HCT116 (cell line): ENCODE results near the gene TNS2. TPM values are rescaled to one million over a fixed set of nuclear protein-coding genes. Genes with fewer than 3 reads are reported as not detected.

ENCODE experiments used
- ATAC-seq: fragments of 200-7000 bp; cut with Tn5 transposase; 2 replicates; pipeline ENCODE4 v1.9.1; 2020; ENCODE audit warnings: mild to moderate bottlenecking, moderate library complexity
- BruUV-seq: library from RNA; stranded (reverse); fragments of 400-500 nt; replicated peaks from 2 replicates; lab custom pipeline; 2021; lab: Mats Ljungman, UMichigan
- CTCF ChIA-PET: fragments of 300-600 bp; sonication (Branson Sonifier 250); formaldehyde crosslinking; loops from one replicate; lab custom pipeline; 2021; ENCODE audit warnings: antibody characterized with exemption; lab: Charles Lee
- POLR2A ChIA-PET: fragments of 300-600, 350-600 bp; sonication (Branson Sonifier 250); formaldehyde crosslinking; loops from one replicate; lab custom pipeline; 2021; ENCODE audit warnings: antibody characterized with exemption; lab: Charles Lee
- RAD21 ChIA-PET, 2 experiments: fragments of 300-600 bp; sonication (Branson Sonifier 250); formaldehyde crosslinking; loops; one replicate each; lab custom pipeline; 2023; ENCODE audit warnings: low total read pairs in 2 of 2; ENCODE audit not compliant: uncharacterized antibody in 2 of 2, unreplicated experiment in 2 of 2, low non-redundant PET in 1 of 2; lab: Charles Lee
- DNase-seq: peaks from one replicate; pipeline ENCODE4 v3.0.0-alpha.2; 2010; ENCODE audit warnings: low read depth, low spot score
- H2AFZ ChIP-seq: fragments of 200-600 bp; shearing (Covaris generic), sonication (generic); 2 replicates; pipeline ENCODE4 v1.6.1; 2017; ENCODE audit warnings: low read depth, mixed run types, mixed read lengths, antibody characterized with exemption, low read length; ENCODE audit not compliant: poor library complexity, severe bottlenecking
- H3K27ac ChIP-seq: 2 replicates; pipeline ENCODE4 v1.5.1; 2012; ENCODE audit warnings: low read depth, low read length
- H3K27me3 ChIP-seq: fragments of 200-600 bp; sonication (generic); 2 replicates; pipeline ENCODE4 v1.6.1; 2016; ENCODE audit warnings: mixed run types, low read length, mixed read lengths; ENCODE audit not compliant: insufficient read depth
- H3K36me3 ChIP-seq, 2 experiments: fragments of 200-500 bp in 1 of 2; fragments of 200-600 bp in 1 of 2; sonication (Bioruptor generic) in 1 of 2; sonication (generic) in 1 of 2; 2 replicates each; pipeline versions ENCODE4 v1.5.1 to v1.6.1; 2014 to 2016; ENCODE audit warnings: low read length in 2 of 2, inconsistent platforms in 1 of 2, mixed read lengths in 1 of 2, mixed run types in 1 of 2; ENCODE audit not compliant: insufficient read depth in 2 of 2, control insufficient read depth in 1 of 2
- H3K4me1 ChIP-seq, 2 experiments: fragments of 200-600 bp in 1 of 2; sonication (generic) in 1 of 2; 2 replicates each; pipeline versions ENCODE4 v1.5.1 to v1.6.1; 2012 to 2017; ENCODE audit warnings: low read length in 2 of 2, inconsistent platforms in 1 of 2, mild to moderate bottlenecking in 1 of 2, mixed read lengths in 1 of 2, mixed run types in 1 of 2, moderate library complexity in 1 of 2; ENCODE audit not compliant: insufficient read depth in 2 of 2, control insufficient read depth in 1 of 2
- H3K4me2 ChIP-seq: fragments of 200-600 bp; sonication (generic); 2 replicates; pipeline ENCODE4 v1.6.1; 2017; ENCODE audit warnings: mixed run types, low read length, mixed read lengths
- H3K4me3 ChIP-seq, 2 experiments: fragments of 200-600 bp in 1 of 2; sonication (generic) in 1 of 2; replicated peaks in 1 of 2; 2 replicates each; pipeline ENCODE4 v1.5.1; 2011 to 2016; ENCODE audit warnings: low read length in 2 of 2, control low read depth in 1 of 2, low read depth in 1 of 2, mild to moderate bottlenecking in 1 of 2, mixed read lengths in 1 of 2, mixed run types in 1 of 2
- H3K79me2 ChIP-seq: fragments of 200-600 bp; sonication (generic); 2 replicates; pipeline ENCODE4 v1.6.1; 2017; ENCODE audit warnings: mild to moderate bottlenecking, mixed run types, low read length, moderate library complexity, mixed read lengths; ENCODE audit not compliant: insufficient read depth
- H3K9ac ChIP-seq: fragments of 200-600 bp; sonication (generic); 2 replicates; pipeline ENCODE4 v1.6.1; 2016; ENCODE audit warnings: low read length, mixed read lengths
- H3K9me2 ChIP-seq: fragments of 200-600 bp; sonication (generic), shearing (Covaris generic); 2 replicates; pipeline ENCODE4 v1.6.1; 2017; ENCODE audit warnings: mixed run types, mild to moderate bottlenecking, moderate library complexity; ENCODE audit not compliant: insufficient read depth
- H3K9me3 ChIP-seq, 2 experiments: fragments of 200-500 bp in 1 of 2; fragments of 200-600 bp in 1 of 2; sonication (Bioruptor generic) in 1 of 2; sonication (generic) in 1 of 2; 2 replicates each; pipeline ENCODE4 v1.6.1; 2014 to 2017; ENCODE audit warnings: low read length in 2 of 2, mixed read lengths in 2 of 2, inconsistent platforms in 1 of 2, low read depth in 1 of 2, mild to moderate bottlenecking in 1 of 2, mixed run types in 1 of 2, moderate library complexity in 1 of 2; ENCODE audit not compliant: control insufficient read depth in 1 of 2, insufficient read depth in 1 of 2
- H4K20me1 ChIP-seq: fragments of 200-600 bp; sonication (generic), shearing (Covaris generic); 2 replicates; pipeline ENCODE4 v1.6.1; 2017; ENCODE audit warnings: mixed run types, mild to moderate bottlenecking, moderate library complexity; ENCODE audit not compliant: insufficient read depth
- ELF1 ChIP-seq: IDR thresholded peaks from 2 replicates; pipeline ENCODE4 v1.6.1; 2012; ENCODE audit warnings: low read depth, borderline replicate concordance
- EZH2phosphoT487 ChIP-seq: fragments of 200-600 bp; IDR thresholded peaks from 2 replicates; pipeline ENCODE4 v1.6.1; 2018; ENCODE audit warnings: antibody characterized with exemption, borderline replicate concordance
- JUND ChIP-seq: IDR thresholded peaks from 2 replicates; pipeline ENCODE4 v1.6.1; 2012
- POLR2A ChIP-seq: IDR thresholded peaks from 2 replicates; pipeline ENCODE4 v1.7.0; 2011; ENCODE audit warnings: borderline replicate concordance; ENCODE audit not compliant: insufficient read depth, insufficient read length; ENCODE audit errors: extremely low read depth
- POLR2AphosphoS5 ChIP-seq: IDR thresholded peaks from 2 replicates; pipeline ENCODE4 v1.6.1; 2011; ENCODE audit warnings: mild to moderate bottlenecking, low read depth, low read length, moderate library complexity
- RAD21 ChIP-seq: IDR thresholded peaks from 2 replicates; pipeline ENCODE4 v1.6.1; 2012; ENCODE audit warnings: low read depth, mild to moderate bottlenecking
- TCF7L2 ChIP-seq: IDR thresholded peaks from 2 replicates; pipeline ENCODE4 v1.7.0; 2011; ENCODE audit warnings: borderline replicate concordance, inconsistent platforms; ENCODE audit not compliant: insufficient read depth, insufficient read length; ENCODE audit errors: extremely low read depth
- YY1 ChIP-seq: IDR thresholded peaks from 2 replicates; pipeline ENCODE4 v1.6.1; 2011; ENCODE audit warnings: low read length, low read depth, moderate library complexity, mild to moderate bottlenecking; ENCODE audit not compliant: insufficient replicate concordance; ENCODE audit errors: extremely low read depth
- ZFX ChIP-seq: fragments of 450-650 bp; IDR thresholded peaks from 2 replicates; pipeline ENCODE4 v1.6.1; 2017
- intact Hi-C: fragments of 100-400 bp; cut with micrococcal nuclease; formaldehyde crosslinking; loops from 2 replicates; pipeline ENCODE4 v1.10.0; 2022
- total RNA-seq: library from RNA; stranded (reverse); gene quantifications from one replicate; pipeline ENCODE4 v1.2.1, GENCODE V29; 2021; ENCODE audit not compliant: unreplicated experiment
- TF ChIP-seq, protein P1 (sequence below): IDR thresholded peaks from 2 replicates; pipeline ENCODE4 v1.6.1; 2012; ENCODE audit warnings: low read depth
- TF ChIP-seq, protein P2 (sequence below), 3 experiments: fragments of 200-600 bp in 1 of 3; sonication (generic) in 1 of 3; IDR thresholded peaks in 2 of 3; conservative IDR thresholded peaks in 1 of 3; 2 replicates each; pipeline ENCODE4 v1.5.1; 2012 to 2017; ENCODE audit warnings: low read depth in 2 of 3, low read length in 2 of 3, antibody characterized with exemption in 1 of 3, borderline replicate concordance in 1 of 3, control low read depth in 1 of 3, mild to moderate bottlenecking in 1 of 3, mixed read lengths in 1 of 3, mixed run types in 1 of 3, moderate library complexity in 1 of 3; ENCODE audit not compliant: insufficient read depth in 1 of 3

Gene TNS2
- total RNA-seq, 1 experiment from 2014 or later: 25.7 TPM

DNA sequence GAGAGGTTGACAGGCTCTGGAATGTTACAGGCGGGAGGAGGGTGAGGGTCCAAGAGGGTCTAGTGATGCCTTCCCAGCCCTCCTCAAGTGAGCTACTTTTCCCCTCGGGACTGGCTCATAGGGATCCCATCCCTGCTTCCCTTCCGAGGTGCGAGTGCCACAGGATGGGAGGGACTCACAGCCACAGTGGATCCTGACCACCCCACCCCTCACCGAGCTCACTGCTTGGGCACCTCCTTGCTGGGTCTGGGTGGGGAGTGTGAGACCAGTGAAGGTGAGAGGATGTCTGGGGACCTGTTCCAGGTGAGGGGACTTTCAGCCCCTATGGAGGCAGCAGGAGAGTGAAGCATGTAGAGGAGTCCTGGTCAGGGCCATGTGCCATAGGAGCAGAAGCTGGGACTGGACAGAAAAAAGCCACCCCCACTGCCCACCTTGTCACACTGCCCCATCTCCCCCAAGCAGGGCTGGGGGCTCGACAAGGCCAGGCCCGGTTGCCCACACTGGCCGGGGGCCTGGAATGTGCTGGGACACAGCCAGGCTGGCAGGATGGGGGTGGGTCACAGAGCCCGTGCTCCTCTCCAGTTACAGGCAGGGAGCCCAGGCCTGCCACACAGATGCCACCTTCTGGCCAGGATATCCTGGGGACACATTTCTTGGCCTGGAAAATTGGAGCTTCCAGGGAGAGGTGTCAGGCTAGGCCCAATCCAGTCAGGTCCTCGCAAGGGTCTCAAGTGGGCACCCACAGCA lies 1.7 kb upstream of the TNS2 start:
- Histone ChIP-seq H2AFZ (no peak overlapping the region), H3K9me2 (no peaks in the 10 kb centered on the region), H3K79me2 (peaks cover 23% of the 10 kb centered on the region; the same call in 1 of the 2 replicates), H3K36me3 (no peaks in the 10 kb centered on the region), H3K4me2 (peak overlapping the region; percentile 97), H4K20me1 (no peaks in the 10 kb centered on the region)
- POLR2A ChIA-PET: interaction anchor here (0.7 to 2.3 kb wide), 10 partner anchors 7 to 142 kb away, joined by 3 to 12 read pairs (median 4); partner anchors contain the start of genes CSAD, EIF4B, IGFBP6 and SPRYD3
- RAD21 ChIA-PET: interaction anchor here (0.6 to 2.1 kb wide), 4 partner anchors 13 to 88 kb away, joined by 3 to 7 read pairs (median 4); no protein-coding TSS in a partner anchor
- ATAC-seq: peak; percentile 49
- no TSS peak for BruUV-seq
- TF ChIP-seq ZFX: no peak; the same call in 1 of the 2 replicates
- no peak for TF ChIP-seq RAD21
- no peak for TF ChIP-seq TCF7L2
- TF ChIP-seq JUND: no peak
- peak; percentile 40 for TF ChIP-seq POLR2A
- no peak for TF ChIP-seq YY1
- no peak for TF ChIP-seq EZH2phosphoT487
- no peak for TF ChIP-seq ELF1
- TF ChIP-seq, protein P1, sequence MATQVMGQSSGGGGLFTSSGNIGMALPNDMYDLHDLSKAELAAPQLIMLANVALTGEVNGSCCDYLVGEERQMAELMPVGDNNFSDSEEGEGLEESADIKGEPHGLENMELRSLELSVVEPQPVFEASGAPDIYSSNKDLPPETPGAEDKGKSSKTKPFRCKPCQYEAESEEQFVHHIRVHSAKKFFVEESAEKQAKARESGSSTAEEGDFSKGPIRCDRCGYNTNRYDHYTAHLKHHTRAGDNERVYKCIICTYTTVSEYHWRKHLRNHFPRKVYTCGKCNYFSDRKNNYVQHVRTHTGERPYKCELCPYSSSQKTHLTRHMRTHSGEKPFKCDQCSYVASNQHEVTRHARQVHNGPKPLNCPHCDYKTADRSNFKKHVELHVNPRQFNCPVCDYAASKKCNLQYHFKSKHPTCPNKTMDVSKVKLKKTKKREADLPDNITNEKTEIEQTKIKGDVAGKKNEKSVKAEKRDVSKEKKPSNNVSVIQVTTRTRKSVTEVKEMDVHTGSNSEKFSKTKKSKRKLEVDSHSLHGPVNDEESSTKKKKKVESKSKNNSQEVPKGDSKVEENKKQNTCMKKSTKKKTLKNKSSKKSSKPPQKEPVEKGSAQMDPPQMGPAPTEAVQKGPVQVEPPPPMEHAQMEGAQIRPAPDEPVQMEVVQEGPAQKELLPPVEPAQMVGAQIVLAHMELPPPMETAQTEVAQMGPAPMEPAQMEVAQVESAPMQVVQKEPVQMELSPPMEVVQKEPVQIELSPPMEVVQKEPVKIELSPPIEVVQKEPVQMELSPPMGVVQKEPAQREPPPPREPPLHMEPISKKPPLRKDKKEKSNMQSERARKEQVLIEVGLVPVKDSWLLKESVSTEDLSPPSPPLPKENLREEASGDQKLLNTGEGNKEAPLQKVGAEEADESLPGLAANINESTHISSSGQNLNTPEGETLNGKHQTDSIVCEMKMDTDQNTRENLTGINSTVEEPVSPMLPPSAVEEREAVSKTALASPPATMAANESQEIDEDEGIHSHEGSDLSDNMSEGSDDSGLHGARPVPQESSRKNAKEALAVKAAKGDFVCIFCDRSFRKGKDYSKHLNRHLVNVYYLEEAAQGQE: no peak
- TF ChIP-seq, protein P2, sequence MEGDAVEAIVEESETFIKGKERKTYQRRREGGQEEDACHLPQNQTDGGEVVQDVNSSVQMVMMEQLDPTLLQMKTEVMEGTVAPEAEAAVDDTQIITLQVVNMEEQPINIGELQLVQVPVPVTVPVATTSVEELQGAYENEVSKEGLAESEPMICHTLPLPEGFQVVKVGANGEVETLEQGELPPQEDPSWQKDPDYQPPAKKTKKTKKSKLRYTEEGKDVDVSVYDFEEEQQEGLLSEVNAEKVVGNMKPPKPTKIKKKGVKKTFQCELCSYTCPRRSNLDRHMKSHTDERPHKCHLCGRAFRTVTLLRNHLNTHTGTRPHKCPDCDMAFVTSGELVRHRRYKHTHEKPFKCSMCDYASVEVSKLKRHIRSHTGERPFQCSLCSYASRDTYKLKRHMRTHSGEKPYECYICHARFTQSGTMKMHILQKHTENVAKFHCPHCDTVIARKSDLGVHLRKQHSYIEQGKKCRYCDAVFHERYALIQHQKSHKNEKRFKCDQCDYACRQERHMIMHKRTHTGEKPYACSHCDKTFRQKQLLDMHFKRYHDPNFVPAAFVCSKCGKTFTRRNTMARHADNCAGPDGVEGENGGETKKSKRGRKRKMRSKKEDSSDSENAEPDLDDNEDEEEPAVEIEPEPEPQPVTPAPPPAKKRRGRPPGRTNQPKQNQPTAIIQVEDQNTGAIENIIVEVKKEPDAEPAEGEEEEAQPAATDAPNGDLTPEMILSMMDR (IDR thresholded peaks at IDR 0.05 in 2 of 3, conservative IDR thresholded peaks at IDR 0.05 in 1 of 3; ENCODE audit: borderline replicate concordance in 1 of 3, insufficient read depth in 1 of 3, low read depth in 2 of 3, low read length in 2 of 3): peak in 2 of 3 experiments; percentile 47 to 50; a peak in 4 of 6 replicates
- TF ChIP-seq POLR2AphosphoS5: 0 out of 2 replicates have a peak, but pooled peaks have one; percentile 24
- TF ChIP-seq, all 23 proteins: peak for 3
- CTCF ChIA-PET: interaction anchor here (0.7 to 2.8 kb wide), 20 partner anchors 9 to 904 kb away, joined by 3 to 20 read pairs (median 4); partner anchors contain the start of genes CSAD, EIF4B and ZNF740
- peak overlapping the region; percentile 75 for H3K9ac ChIP-seq
- DNase-seq: no peak
- intact Hi-C loops: loop anchor here (5.0 kb wide), 2 partner anchors 41 to 319 kb away; partner anchors contain the start of gene EIF4B
- peak overlapping the region; percentile 39 to 59 for H3K4me3 ChIP-seq
- no peaks in the 10 kb centered on the region for H3K27me3 ChIP-seq
- H3K27ac ChIP-seq: peak overlapping the region; percentile 91
- peaks cover 72 to 95% of the 10 kb centered on the region in 2 experiments for H3K4me1 ChIP-seq
- no peaks in the 10 kb centered on the region for H3K9me3 ChIP-seq
